A204.1 (cell line): ENCODE data around the gene ZNF330.
A peak's percentile ranks its signal among the peaks of the same experiment; 100 is the strongest.

Source experiments
- FAIRE-seq: peaks from 2 replicates; lab custom pipeline; 2012; peaks lifted over from hg19 to GRCh38; lab: Jason Lieb, UNC

ZNF330 gene

DNA sequence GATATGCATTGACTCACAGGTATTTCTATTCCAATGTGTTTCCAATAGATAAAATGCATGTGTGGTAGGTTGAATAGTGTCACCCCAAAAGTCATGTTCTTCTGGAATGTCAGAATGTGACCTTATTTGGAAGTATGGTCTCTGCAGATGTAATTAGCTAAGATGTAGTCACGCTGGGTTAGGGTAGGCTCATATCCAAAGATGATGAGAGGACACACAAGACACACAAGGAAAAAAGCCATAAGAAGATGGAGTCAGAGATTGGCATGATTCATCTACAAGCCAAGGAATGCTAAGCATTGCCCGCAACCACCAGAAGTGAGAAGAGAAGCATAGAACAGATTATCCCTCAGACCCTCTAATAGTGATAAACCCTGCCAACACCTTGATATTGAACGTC, 17.5 kb downstream of the ZNF330 start:
- no peak for FAIRE-seq

DNA sequence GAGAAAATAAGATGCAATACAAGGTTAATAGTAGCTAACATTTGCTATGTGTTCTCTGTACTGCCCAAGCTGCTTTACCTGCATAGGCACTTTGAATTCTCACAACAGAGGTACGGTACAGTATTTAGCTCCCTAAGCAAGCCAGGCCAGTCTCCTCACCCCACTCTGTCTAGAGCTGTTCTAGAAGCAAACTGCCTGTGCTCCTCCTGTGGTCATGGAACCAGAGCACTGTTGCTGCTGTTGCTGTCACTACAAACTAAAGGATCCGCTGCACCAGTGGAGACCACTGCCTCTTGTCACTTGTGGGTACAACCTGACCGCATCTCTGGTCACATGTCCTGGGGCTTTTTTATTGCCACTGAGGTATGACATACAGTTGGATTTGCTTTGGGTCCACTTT, 19.6 kb downstream of the ZNF330 start:
- no peak for FAIRE-seq

- FAIRE-seq: no peak
Measured at GRCh38 chr4:141240671-141241070, 20.0 kb downstream of the ZNF330 start.

GRCh38 chr4:141241986-141242385, 21.3 kb downstream of the ZNF330 start:
- FAIRE-seq: no peak

DNA sequence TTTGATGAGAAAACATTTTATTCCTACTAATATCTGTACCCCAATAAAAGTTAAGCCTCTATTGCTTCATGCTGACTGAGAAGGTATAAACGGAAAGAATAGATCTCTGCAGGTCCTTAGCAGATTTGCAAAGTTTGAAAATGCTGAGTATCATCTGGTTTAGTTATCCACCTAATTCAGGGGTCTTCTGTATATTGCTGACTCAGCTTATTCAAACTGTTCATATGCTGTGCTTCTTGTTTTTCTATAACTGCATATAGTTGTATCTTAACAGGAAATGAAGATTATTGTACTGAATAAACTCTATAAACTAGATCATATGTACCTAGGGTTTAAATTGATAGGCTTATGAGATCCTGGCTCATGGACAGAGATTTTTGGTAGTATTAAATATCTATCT, 23.7 kb downstream of the ZNF330 start:
- peak; percentile 30 for FAIRE-seq

DNA sequence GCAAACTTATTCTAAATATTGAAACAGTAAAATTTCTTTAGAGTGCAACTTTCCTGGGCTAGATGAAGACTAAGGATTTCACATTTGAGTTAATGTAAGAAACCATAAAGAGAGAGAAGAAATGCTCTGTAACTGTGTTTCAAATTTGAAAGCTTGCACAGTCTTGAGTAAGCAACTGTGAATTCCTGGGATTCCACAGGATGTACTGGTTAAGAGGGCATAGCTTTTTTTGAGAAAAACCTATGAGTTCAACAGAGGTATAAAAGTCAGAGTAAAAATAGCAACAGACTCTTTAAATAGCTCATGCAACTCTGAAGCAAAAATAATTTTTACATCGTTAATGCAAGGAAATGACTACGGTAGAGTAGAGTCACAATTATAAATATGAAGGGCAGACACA, 25.5 kb downstream of the ZNF330 start:
- FAIRE-seq: no peak

GRCh38 chr4:141246683-141247429, 26.2 kb downstream of the ZNF330 start:
- FAIRE-seq: no peak

DNA sequence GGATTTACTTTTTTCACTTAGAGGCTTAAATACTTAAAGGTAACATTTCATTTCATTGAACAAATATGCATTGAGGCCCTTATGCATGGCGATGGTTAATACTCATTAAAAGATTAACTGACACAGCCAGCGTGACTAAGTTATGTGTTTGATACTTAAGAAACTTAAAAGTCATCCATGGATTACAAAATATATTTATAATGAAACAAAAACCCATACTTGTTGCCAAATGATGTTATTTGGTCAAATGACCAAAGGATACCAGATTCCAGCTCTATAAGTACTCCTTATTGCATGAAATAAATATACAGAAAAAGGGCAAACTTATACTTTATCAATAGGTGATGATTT, 26.7 kb downstream of the ZNF330 start:
- FAIRE-seq: no peak

GRCh38 chr4:141248029-141248428, 27.3 kb downstream of the ZNF330 start:
- no peak for FAIRE-seq

DNA sequence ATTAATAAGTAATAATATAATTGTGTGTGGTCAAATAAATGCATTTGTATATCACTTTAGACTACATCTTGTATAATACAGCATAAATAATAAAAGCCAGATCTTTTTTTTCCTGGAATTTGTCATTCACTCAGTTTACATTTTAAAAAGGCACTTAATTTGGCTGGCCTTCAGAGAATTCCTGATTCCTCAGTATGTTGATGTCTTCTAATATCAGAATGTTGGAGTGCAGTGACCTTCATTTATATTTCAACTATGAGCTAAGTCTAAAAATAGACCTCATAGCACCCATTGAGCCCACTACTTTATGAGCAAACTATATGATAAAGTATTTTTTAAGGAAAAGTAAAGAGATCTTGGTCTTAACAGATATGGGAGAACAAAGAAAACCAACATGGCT, 27.8 kb downstream of the ZNF330 start:
- FAIRE-seq: no peak

- no peak for FAIRE-seq
Measured at GRCh38 chr4:141254326-141254725, 33.6 kb downstream of the ZNF330 start.

GRCh38 chr4:141255016-141255415, 34.3 kb downstream of the ZNF330 start:
- no peak for FAIRE-seq

GRCh38 chr4:141258558-141258957, 37.9 kb downstream of the ZNF330 start:
- FAIRE-seq: no peak

GRCh38 chr4:141275834-141276233, 55.1 kb downstream of the ZNF330 start:
- FAIRE-seq: no peak

GRCh38 chr4:141283152-141283551, 62.5 kb downstream of the ZNF330 start:
- FAIRE-seq: no peak

GRCh38 chr4:141283563-141283962, 62.9 kb downstream of the ZNF330 start:
- no peak for FAIRE-seq
